Fibroblast of the aortic adventitia (primary cell): ENCODE results near the gene TNF. TPM values are rescaled to one million over a fixed set of nuclear protein-coding genes. Genes with fewer than 3 reads are reported as not detected.

Experiments
- DNase-seq: peaks from one replicate; pipeline ENCODE4 v3.0.0-alpha.2; 2010; ENCODE audit warnings: low read depth
- H3K4me3 ChIP-seq: 2 replicates; pipeline ENCODE4 v1.5.1; 2011; ENCODE audit warnings: low read depth, mild to moderate bottlenecking, control low read depth, low read length, moderate library complexity
- CTCF ChIP-seq: IDR thresholded peaks from 2 replicates; pipeline ENCODE4 v1.5.1; 2011; ENCODE audit warnings: mild to moderate bottlenecking, low read length, control low read depth, inconsistent platforms; ENCODE audit not compliant: insufficient read depth
- total RNA-seq: library from RNA; depleted of rRNA; stranded (reverse); fragments of >200 nt; gene quantifications from 2 replicates; pipeline ENCODE4 v1.2.3, GENCODE V29; 2012; ENCODE audit warnings: low replicate concordance

TNF gene
- total RNA-seq, 1 donor: not detected

- no peak for TF ChIP-seq CTCF
- no peak for DNase-seq
- H3K4me3 ChIP-seq: no peak overlapping the region
Measured at GRCh38 chr6:31560697-31561058, 14.7 kb upstream of the TNF start.

- no peak overlapping the region for H3K4me3 ChIP-seq
- DNase-seq: no peak
- TF ChIP-seq CTCF: no peak
Measured at GRCh38 chr6:31567531-31568370, 7.6 kb upstream of the TNF start.

GRCh38 chr6:31568537-31568961 lies 6.8 kb upstream of the TNF start:
- TF ChIP-seq CTCF: no peak
- DNase-seq: no peak
- H3K4me3 ChIP-seq: no peak overlapping the region

- TF ChIP-seq CTCF: no peak
- no peak for DNase-seq
- no peak overlapping the region for H3K4me3 ChIP-seq
Measured at GRCh38 chr6:31569861-31570536, 5.4 kb upstream of the TNF start.

- no peak for TF ChIP-seq CTCF
- no peak for DNase-seq
- H3K4me3 ChIP-seq: no peak within 1 kb of the TSS
Measured at GRCh38 chr6:31572041-31572911, 3.1 kb upstream of the TNF start, which contains the start of gene LTA. TSS of gene LTA (plus strand) at chr6:31572289. CDS start at chr6:31572743, 454 bp downstream.

- DNase-seq: no peak
- no peak for TF ChIP-seq CTCF
- no peak overlapping the region for H3K4me3 ChIP-seq
Measured at GRCh38 chr6:31573239-31574105, 1.9 kb upstream of the TNF start.
